HG03354 (cell line): Measurements from ENCODE around the gene MLH1.
"Not testable (repeated sequence)": the region's sequence is repeated elsewhere in the genome, so short reads cannot be mapped to it uniquely, and the experiment has no call there.

Experiments used
- ATAC-seq: cut with Tn5 transposase; IDR thresholded peaks from one replicate; pipeline ENCODE4 v1.9.1; 2021; ENCODE audit warnings: mild to moderate bottlenecking; ENCODE audit not compliant: unreplicated experiment, poor library complexity, severe bottlenecking

The MLH1 gene

GRCh38 chr3:37030588-37030987, 37.3 kb downstream of the MLH1 start:
- no peak for ATAC-seq

GRCh38 chr3:37031096-37031682, 37.9 kb downstream of the MLH1 start:
- ATAC-seq, result no peak

- no peak for ATAC-seq
Observed at GRCh38 chr3:37032961-37033360, 39.6 kb downstream of the MLH1 start.

DNA sequence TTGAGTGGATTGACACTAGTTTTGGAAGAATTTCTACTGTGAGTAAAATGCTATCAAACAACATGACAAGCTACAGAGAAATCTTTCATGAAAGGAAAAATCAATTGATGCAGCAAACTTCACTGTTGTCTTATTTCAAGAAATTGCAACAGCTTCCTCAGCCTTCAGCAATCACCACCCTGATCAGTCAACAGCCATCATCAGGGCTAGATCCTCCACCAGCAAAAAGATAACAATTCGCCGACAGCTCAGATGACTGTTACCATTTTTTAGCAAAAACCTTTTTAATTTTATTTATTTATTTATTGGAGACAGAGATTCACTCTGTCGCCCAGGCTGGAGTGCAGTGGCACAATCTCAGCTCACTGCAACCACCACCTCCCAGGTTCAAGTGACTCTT, 44.0 kb downstream of the MLH1 start:
- ATAC-seq, result no peak

DNA sequence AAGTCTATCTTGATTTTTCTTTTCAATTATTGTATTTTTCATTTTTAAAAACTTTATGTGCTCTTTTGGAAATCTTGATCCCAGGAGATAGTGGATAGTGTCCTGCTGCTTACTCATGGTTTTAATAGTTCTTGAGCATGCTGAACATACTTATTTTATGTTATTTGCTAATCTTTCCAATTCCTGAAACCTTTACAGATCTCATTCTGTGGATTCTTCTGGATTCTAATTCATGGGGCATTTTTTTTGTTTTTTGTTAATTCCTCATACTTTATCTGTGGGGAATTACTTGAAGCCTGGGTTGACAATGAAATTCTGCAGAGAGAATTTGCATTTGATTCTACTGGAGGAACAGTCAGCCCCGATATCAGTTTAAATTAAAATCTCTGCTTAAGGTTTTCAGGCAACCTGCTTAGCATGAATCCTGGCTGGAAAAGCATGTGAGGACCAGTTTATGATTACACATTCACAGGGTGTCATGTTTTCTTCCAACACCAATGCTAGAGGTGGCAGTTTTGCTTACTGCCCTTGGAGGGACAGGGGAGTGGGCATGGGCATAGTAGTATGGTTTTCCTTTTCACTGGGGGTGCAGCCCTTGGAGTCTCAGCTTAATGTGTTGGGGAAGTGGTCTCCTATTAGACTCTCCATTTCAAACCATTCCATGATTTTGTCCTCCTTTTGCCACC, 46.0 kb downstream of the MLH1 start:
- ATAC-seq, result no peak

DNA sequence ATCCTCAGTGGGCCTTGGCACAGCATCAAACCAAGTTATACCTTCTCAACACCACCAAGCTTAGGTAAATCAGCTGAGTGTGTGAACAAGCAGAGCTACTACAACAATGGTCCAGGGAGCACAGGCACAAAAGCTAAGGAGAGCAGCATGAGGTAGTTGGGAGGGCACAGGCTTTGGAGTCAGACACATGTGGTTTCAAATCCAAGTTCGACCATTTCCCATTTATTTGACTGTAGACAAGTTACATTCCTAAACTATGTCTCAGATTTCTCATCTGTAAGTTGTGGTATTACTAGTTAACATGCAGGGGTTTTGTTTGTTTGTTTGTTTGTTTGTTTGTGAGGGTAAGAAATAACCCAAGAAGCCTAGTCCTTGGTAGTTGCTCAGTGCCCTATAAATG, 46.9 kb downstream of the MLH1 start:
- ATAC-seq, result no peak

DNA sequence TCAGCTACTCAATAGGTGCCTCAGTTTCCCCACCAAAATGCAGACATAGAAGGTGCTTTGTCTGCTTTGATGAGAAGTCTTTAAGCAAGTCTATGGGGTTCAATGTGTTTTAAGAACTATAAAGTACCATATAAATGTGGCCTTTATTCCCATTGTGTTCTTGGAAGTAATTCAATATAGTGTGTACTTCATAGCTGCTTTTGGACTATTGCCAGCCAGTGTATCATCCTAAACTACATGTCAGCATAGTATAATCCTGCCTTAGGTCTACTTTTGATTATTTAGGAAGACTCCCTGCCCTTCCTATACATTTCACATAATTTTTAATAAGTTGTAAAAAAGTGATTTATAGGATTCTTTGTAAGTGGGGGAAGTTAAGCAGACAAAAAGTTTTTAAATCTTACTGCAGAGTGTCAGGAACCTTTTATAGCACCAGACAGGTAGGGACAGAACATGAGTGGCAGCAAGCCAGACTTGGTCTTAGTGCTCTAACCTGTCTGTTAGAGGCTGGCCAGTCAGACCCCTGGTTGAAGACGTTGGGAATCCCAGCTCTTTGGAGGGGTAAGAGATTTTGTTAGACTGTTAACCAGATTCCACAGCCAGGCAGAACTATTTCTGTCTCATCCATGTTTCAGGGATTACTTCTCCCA, 48.4 kb downstream of the MLH1 start:
- no peak for ATAC-seq

- ATAC-seq, result not testable (repeated sequence)
Observed at GRCh38 chr3:37042712-37043111, 49.4 kb downstream of the MLH1 start.

GRCh38 chr3:37050282-37050681, 57.0 kb downstream of the MLH1 start:
- ATAC-seq, result no peak

- no peak for ATAC-seq
Observed at GRCh38 chr3:37052860-37053259, 59.5 kb downstream of the MLH1 start.

DNA sequence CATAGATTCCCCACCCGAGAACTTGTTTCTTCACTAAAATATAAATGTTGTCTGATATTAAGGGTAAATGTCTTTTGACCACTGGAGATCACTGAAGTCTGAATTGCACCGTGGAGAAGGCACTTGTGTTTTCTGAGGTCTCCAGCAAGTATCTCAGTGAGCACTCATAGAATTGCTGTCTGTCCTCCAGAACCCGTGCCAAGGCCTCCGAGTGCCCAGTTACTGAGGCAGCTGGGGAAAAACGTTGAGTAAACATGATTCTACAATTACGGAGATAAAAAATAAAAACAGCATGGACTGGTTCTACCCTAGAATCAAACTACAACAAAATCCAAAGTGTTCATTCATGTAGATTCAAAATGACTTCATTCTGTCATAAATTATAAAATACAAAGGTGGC, 60.0 kb downstream of the MLH1 start:
- ATAC-seq, result no peak

GRCh38 chr3:37053753-37054152, 60.4 kb downstream of the MLH1 start:
- ATAC-seq, result no peak

- peak; percentile 76 for ATAC-seq
Observed at GRCh38 chr3:37054370-37054769, 61.1 kb downstream of the MLH1 start.

- not testable (repeated sequence) for ATAC-seq
Observed at GRCh38 chr3:37055077-37055476, 61.8 kb downstream of the MLH1 start.

DNA sequence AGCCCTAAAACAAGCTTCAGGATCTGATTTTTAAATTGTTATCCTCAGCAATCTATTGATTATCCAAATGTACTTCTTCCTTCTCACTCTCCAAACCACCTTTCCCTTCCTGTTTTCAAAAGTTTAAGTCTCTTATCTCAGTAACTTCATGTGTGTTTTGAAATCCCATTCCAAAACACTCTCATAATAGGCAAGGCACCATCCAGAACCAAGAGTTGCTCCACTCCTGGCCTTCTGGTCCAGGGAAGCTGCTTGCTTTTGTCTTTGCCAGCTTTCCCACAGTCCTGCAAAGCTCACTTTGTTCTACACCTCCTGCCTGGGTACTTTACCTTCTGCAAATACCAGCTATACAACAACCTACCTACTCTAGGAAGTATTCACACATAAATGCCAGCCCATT, 63.5 kb downstream of the MLH1 start:
- no peak for ATAC-seq

GRCh38 chr3:37058117-37058516, 64.8 kb downstream of the MLH1 start:
- no peak for ATAC-seq

DNA sequence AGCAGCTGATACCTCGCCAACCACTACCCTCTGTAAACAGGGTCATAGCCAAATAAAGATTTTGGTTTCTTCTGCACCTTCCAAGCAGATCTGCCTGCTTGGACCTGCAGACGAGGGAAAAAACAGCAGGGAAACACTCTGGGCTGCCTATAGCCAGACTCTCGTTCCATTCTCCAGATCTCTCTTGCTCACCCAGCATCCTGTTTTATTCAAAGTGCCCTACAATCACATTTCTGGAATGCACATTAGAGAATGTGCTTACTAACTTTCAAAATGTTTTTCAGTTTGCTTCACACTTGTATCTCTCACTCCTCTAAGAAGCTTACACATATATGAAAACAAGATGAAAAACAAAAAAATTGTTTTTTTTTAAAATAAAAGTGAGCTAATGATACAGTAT, 71.4 kb downstream of the MLH1 start:
- no peak for ATAC-seq

DNA sequence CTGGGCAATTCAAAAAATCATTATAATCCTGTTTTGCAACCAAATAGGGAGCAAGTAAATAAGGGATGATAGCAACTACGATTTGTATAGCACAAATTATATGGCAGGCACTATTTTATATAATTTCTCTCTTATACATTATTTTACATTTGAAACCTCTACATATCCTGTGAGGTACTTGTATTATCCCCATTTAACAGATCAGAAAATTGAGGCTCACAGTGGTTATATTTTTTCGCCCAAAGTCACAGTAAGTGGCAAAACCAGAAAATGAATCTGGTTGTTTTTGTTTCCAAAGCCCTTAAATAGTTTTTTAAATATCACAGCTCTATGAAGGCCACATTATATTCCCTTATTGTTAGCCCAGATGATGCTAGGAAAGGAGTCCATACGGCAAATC, 74.3 kb downstream of the MLH1 start:
- ATAC-seq, result no peak

DNA sequence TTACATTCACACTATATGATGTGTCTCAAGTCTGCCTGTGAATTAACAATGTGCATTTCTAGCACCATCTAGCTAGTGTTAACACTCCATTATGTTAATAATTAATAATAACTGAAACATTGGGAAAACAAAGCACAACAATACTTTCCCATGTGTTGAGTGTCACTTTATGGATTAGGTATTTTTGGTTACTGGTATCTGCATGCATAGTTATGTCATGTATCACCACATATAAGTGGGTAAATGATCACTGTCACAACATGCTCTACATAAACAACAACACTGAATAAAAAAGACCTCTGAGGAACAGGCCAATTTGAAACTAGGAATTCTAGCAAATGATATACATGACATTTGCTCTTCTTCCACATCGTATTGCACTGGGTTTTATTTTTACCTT, 74.7 kb downstream of the MLH1 start:
- no peak for ATAC-seq

GRCh38 chr3:37071921-37072320, 78.6 kb downstream of the MLH1 start:
- no peak for ATAC-seq

DNA sequence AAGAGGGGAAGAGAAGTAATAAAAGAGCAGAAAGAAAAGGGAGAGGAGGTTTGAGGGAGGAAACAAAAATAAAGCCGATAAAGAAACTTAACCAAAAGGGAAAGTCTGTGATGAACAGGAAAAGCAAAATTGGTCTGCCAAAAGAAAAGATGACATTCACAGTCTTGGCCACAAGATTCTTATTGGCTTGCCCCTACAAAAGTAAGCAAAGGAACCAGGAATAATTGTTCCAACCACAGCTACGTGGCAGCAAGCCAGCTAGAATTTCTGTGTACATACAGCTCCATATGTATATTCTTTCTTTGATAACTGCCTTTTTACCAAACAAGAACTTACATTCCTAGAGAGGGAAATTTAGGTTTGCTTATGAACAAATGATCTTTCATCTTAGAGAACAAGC, 79.6 kb downstream of the MLH1 start:
- no peak for ATAC-seq
